GM19467 (cell line): Measurements from ENCODE around the gene PIPOX.
"Not testable (repeated sequence)": the region's sequence is repeated elsewhere in the genome, so short reads cannot be mapped to it uniquely, and the experiment has no call there.

Source experiments
- ATAC-seq: cut with Tn5 transposase; IDR thresholded peaks from one replicate; pipeline ENCODE4 v1.9.1; 2021; ENCODE audit warnings: mild to moderate bottlenecking, moderate library complexity; ENCODE audit not compliant: unreplicated experiment

Gene PIPOX

DNA sequence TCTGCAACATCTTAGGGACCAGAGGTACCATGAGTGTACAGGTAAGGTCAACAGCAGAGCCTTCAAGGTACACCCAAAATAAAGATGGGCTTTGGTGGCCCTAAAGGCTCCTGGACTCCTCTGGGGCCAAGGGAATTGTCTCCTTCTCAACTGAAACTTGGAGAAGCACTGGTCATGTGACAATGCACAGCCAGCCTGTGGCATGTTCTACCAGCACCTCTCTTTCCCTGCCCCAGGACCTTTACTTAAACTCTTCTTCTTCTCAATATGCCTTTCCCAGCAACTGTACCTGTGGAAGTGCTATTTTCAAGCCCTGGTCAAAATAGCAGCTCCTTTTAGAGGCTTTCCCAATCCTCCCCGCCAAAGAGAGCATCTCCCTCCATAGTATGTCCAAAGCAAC lies 28.4 kb downstream of the PIPOX start:
- no peak for ATAC-seq

DNA sequence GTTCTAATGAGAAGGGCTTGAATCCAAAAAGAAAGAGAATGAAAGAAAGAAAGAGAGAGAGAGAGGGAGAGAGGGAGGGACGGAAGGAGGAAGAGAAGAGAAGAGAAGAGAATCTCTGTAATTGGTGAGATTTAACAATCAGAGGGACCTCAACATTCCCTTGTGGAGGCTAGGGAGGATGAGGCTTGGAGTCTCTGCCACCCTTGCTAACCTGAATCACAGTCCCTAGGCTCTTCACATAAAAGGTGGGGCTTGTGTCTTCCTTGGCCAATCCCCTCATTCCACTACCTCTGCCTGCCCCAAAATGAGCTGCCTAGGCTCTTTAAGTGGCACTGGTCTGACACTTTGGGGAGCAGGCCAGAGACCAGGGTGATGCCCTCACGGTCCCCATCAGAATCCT lies 30.1 kb downstream of the PIPOX start:
- ATAC-seq: no peak

DNA sequence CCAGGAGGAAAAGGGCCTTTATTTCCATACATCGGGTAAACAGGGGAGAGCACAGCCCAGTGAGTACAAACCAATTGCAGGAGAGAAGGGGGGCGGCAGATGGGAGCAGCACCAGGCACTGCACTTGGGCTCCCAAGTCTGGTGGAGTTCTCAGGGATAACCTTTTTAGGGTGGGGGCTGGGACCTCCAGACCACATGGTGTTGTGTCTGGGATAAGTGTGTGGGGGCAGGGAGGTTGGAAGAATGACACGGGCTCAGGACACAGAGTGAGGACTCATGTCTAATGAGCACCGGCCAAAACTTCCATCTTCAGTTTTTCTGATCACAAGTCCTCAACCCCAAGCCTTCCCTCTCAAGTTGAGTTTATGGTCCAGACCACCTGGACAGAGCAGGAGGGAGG lies 30.6 kb downstream of the PIPOX start:
- ATAC-seq: no peak

DNA sequence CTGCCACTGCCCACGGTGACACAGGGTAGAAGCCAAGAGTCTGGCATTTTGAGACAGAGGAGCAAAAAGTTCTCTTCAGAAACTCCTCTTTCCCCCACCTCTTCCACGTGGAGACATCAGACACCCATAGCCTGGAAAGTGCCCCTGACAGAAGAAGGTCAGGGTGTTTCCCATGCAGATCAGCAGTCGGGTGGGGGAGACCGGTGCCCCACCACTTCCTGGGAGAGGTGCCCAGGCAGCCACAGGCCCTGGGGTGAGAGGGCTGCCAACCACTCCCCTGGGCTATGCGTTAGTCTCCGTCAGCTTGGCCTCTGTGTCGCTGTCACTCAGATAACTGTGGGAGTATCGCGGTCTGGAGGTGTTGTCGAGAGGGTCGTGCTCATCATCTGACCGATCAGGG lies 31.5 kb downstream of the PIPOX start:
- ATAC-seq: no peak

DNA sequence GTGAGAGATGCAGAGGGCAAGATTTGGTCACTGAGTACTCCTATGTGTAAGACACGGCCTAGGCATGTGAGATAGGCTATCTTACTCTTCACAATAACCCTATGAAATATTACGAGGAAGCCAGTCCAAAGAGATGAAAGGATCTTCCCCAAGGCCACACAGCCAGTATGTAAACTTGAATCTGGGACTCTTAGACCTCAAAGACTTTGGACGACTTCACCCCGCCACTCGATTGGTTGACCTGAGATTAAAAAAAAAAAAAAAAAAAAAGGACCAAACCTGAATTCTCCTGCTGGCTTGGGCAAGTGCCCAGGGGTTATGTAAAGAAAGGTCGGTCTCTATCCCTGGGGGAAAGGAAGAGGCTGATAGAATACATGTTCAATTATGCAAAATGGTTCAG lies 33.1 kb downstream of the PIPOX start:
- ATAC-seq: no peak

DNA sequence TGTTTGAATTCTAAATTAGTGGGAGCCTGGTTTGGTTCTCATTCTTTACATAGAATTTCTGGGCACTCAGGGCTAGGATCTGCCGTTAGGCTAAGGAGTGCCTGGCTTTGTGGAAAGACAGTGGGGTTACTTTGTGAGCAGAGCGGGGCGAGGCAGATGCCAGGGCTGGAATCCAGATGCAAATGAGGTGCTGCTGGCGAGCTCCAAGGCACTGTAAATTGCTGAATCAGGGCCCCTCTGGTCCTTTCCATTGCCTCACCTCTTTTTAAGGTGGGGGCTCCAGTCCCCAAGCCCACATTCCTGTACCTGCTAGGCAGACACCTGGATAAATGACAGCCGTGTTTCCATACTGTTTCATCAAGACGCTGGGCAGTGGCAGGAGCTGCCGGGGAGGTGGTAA lies 33.8 kb downstream of the PIPOX start:
- no peak for ATAC-seq

DNA sequence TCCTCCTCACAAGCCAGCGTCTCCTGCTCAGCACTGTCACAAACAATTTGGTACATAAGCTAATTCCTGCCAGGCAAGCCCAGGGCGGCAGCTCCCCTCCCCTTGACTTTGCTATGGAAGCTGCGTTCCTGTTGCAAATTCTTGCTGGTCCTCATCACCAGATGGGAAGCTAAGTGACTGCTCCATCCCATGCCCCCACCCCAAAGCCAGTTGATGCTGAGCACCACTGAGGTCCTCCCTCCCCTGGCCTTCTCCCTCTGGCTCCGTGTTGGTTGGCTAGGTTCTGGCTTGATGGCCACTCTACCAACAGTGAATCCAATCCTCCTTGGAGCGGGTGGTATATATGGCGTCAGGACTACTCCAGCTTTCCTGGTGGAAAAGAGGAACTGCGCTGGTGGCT lies 34.4 kb downstream of the PIPOX start:
- ATAC-seq: no peak

DNA sequence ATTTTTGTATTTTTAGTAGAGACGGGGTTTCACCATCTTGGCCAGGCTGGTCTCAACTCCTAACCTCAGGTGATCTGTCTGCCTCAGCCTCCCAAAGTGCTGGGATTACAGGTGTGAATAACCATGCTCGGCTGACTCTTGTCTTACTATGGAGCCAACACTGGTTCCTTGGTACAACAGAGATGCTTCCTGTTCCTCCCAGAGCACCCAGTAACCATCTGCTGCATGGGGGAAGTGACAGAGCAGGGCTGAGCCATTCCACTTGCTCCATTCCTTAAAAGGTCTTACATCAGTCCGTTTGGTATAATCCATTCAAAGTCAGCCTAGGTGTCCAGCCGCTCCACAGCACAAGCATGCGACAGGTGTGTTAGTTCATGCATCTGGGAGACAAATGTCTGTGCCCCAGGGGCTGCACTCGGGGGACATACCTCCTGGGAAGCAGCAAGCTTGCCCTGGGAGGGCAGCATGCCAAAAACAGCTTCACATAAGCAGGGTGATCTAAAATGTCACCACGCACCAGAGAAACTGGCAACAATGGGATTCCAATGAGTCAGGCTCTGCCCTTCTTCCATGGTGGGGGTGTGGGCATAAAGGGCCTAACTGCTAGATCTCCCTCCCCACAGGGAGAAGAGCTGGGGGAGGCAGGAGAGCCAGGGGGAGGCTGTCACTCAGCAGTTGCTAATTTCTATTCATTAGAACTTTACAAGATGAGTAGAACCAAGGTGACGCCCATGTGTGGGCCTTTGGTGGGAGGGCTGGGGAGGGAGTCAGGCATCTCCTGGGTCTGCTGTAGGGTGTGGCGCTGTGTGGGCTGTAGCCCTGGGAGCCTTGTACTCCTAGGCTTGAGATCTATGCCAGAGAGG lies 35.5 kb downstream of the PIPOX start:
- ATAC-seq: no peak

DNA sequence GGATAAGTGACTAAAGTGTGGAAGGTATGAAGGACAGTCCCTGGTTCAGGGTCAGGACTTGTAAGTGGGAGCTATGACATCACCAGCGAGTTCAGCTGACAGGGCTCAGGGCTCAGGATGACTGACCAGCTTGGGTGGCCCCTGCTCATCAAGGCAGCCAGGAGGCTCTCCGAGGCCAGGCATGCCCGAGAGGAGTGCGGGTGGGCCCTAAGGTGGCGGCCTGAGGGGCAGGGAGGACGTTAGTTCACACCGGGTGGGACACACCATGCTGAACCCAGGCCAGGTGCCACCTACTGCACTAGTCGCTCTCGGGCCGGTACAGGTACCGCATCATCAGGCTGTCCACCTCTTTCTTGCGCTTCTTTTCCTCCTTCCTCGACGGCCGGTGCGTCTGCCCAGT lies 36.5 kb downstream of the PIPOX start:
- no peak for ATAC-seq

DNA sequence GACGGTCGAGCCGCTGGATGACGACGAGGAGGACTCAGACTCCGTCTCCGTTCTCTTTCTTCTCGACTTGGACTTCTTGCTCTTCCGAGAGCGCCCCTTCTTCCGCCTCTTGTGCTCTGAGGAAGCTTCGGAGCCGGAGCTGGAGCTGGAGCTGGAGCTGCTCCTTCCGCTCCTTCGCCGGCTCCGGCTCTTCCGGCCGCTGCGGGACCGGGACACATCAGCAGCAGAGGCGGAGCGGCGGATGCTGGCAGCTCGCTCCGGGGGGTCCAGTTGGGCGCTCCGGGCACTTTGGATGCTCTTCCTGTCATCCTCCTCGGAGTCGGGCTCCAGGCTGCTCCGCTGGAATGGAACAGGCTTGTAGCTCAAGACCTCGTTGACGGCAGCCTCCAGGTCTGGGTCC lies 36.9 kb downstream of the PIPOX start:
- ATAC-seq: no peak

DNA sequence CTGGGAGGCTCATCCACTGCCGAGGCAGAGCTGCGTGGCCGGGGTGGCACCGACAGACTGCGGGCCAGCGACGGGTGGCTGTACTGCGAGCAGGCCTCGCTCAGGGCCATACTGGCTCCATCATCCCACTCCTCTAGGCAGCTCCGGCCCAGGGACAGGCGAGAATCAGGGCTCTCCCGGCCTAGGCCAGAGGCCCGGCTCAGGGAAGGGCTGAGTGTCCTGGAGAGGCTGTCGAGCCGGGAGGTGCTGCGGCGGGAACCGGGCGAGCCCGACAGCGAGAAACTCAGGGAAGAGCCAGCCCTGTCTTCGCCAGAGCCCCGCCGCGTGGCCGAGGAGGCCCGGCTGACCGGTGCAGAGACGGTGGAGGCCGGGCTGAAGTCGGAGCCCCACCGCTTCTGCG lies 37.4 kb downstream of the PIPOX start:
- no peak for ATAC-seq

DNA sequence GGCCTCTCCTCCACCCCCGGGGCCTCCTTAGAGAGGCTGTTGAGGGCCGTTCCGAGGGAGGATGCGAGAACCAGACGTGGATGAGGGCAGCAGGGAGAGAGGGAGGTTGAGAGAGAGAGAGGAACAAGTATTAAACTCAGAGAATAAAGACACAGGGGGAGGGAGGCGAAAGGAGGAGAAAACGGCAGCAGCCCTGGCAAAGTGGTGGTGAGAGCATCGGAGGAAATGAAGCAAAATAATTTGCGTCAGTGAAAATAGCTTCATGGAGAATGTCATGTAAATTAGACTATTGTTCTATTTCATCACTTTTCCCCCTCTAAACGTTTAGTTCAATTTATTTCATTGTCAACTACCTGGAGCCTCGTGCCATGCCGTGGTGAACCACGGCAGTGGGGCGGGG lies 38.0 kb downstream of the PIPOX start:
- ATAC-seq: no peak

DNA sequence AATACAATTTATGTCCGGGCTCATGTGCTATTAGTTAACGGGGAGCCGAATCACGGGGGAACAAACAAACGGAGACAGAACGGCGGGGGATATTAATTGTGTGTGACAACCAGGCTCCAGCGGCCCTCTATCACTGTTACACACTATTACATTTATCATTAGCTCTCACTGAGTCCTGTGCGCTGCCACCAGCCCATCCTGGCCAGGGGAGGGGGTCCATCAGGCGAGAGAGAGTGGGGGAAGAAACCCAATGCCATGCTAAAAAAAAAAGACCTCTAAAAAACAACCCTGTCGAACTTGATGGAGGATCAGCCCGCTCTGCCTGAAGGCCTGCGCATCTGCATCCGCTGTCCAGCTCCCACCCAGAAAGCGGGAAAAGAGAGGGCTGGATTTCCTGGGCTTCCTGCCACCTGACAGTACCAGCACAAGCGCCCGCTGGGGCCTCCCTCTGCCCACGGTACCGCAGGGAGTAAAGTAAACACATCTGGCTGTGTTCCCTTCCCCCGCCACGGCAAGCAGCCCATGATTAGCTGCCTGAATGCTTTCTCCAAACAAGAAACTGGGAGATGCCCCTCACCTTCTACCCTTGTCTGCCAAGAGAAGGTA lies 41.7 kb downstream of the PIPOX start:
- ATAC-seq: no peak

DNA sequence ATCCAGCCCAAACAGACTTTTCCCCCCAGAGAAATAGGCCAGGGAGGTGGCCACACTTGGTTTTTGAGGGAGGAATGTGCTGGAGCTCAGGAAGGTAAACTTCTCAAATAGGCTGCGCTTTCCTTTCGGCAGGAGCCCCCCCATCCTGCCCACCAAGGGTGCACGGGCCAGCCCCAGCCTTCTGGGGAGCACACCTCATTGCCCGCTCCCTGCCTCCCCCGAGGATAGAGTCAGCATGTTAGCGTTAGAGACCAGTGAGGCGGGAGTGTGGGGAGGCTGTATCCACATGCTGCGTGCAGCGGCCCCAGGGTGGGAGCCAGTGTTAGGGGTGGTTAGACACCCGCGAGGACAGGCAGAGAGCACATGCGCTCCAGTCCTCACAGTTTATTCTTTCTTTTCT lies 42.3 kb downstream of the PIPOX start:
- ATAC-seq: no peak

DNA sequence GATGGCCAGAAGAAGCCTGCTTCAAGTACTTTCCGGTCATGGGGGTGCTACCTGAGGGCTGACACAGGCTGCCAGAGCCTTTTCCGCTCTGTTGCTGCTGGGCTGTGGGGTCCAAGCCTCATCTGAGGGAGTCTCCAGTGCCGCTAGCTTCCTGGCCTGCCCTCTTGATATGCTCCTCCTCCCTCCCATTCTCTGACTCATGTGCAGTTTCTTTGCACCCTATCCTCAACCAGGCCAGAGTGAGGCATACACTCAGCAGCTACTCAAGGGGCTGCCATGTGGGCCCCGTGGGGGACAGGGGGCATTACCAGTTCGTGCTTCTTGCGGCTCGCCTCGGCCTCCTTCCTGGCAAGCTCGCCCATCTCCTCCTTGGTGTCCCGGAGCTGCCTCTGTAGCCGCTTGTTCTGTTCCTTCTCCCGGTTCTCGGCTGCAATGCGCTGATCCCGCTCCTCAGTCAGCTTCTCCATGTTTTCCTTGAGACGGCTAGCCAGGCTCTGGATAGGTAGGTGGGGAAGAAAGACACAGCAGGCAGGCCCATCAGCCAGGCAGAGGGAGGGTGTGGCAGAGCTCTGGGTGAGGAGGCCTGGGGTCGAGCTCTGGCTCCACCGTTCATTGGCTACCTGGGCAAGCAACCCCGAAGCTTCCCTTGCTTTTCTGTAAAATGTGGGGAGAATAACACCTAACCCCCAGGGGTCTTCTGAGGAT lies 43.8 kb downstream of the PIPOX start:
- ATAC-seq: no peak

DNA sequence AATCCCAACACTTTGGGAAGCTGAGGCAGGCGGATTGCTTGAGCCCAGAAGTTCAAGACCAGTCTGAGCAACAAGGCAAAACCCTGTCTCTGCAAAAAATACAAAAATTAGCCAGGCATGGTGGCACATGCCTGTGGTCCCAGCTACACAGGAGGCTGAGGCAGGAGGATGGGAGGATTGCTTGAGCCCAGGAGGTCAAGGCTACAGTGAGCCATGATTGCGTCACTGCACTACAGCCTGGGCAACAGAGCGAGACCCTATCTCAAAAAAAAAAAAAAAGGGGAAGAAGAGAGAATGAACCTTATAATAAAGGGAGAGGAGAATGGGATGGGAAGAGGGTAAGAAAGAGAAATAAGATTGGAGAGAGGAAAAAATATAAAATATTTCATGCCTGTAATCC lies 45.8 kb downstream of the PIPOX start:
- not testable (repeated sequence) for ATAC-seq

DNA sequence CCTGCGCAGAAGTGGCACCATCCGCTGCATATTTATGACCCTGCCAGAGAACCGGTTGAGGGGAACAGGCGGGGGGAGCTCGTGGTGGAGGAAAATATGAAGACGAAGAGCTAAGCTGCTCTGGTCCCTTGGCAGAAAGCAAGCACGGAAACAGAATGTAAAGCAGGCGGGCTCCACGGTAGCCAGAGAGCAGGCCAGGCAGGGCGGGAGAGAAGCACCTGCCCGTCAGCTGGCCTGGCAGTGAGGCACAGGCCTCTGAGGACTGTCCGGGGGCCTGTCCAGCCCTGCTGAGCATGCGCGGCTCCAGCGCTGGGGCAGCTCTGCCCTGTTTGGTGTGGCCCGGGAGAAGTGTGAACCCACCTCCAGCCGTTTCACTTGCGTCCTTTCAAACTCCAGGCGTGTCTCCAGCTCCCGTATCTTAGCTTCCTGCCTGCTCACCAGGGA lies 46.7 kb downstream of the PIPOX start:
- no peak for ATAC-seq

DNA sequence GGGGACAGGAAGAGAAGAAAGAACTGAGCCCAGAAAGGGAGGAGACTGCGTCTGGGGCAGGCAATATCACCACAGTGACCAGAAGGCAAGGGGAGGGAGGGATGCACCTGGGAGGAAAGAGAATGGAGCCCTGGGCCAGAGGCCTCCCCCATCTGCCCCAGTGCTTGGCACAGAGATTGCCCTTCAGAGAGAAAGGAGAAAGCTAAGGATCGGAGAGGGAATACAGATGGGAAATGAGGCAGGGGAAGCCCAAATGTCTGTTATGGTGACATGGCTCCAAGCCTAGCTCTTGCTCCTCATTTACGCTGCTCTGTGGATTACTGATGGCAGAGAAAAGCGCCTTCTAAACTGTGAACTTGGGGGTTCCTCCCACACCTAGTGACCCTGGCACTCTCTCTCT lies 47.2 kb downstream of the PIPOX start:
- no peak for ATAC-seq

DNA sequence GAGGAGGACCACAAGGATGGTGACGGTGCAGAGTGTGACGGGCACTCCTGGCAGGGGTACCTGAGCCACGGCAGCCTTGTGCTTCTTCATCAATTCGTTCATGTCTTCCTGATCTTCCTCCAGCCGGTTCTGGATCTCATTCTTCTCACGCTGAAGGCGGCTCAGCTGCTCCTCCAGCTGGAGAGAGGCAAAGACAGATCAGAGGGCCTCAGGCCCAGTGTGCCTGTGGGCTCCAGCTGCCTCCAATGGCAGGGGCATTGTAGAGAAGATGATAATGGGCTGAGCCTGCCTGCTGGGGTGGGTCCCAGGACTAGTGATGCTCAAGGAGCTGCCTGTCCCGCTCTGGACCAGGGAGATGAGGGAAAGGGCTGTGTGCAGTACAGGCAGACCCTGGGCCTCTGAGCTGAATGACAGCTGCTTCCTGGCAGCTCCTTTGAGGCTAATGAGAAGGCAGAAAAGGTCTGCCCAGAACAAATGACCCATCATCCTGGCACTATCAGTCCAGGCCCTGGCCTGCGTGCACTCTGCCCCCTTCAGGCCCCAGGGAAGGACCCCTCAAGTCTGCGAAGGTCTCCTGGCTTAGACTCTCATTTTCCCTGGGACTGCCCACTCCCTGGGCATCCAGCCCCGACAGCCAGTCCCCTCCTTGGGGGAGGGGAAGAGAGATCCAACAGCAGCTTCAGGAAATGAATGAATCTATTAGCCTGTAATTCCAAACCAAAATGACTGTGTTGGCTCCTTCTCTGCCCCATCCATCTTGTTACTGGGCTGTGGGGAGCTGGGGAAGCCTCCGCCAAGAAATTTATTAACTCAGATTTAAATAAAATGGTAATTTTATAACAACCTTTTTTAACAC lies 48.0 kb downstream of the PIPOX start:
- ATAC-seq: no peak

DNA sequence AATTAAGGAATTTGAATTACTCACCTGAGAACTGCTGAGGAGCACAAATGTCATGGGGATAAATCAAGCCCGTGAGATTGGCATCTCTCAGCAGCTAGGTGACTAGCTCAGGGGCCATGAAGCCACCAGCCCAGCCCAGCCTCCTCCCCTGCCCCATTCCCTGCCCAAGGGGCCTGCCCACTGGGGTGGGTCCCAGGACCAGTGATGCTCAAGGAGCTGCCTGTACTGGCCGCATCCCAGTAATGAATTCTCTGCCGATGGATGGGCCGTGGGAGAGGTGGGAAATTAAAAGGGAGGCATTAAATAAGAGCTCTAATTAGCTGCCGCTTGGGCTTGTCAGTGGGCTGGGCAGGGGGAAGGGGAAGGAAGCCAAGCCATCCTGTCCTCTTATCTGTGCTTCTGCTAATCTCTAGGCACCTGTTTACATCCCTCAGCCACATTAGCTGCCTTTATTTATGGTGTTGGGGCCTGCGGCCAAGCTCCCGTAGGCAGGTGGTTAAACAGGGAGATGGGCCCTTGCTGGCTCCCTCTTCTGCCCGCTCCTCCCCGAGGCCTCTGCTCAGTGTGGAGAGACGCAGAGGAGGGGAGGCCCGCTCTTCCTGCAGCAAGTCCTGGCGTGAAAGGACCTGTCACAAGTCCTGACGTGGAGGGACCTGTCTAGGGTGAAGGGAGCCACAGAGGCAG lies 48.8 kb downstream of the PIPOX start:
- no peak for ATAC-seq
